ENCODE results near the gene ZDHHC9.

DNA sequence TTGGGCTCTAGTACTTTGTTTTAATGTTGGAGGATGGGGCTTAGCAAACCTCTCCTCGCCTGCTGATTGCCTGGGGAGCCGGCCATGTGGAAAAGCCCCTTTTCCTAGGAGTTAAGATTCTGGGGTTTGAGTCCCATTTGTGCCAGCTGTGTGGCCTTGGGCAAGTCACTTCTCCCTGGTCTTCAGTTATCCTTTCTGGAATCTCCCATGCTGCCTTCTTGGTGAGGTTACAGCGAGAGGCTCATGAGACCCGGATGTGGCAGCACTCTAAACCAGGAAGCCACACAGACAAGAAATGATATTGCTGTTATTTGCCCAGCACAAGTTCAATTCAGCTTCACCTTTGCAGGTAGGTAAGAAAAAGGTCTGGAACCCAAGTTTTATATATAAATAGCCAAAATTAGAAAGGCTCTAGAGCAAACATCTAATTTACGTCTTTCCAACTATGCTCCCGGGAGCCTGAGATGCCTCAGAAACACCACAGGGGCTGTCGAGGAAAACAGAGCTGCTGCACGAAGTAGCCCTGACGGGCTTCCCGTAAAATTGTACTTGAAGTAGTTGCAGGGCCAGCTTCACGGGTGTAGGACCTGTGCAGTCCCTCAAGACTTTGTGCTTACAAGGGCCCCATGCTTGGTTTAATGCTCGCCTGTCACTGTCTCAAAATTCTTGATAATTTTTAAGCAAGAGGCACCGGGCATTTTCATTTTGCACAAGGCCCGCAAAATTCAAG lies 72.3 kb downstream of the ZDHHC9 start:
- TF ChIP-seq TAF1 (IDR thresholded peaks at IDR 0.05; ENCODE audit: borderline replicate concordance, low read depth, low read length) (no peak), POLR2AphosphoS5 (IDR thresholded peaks at IDR 0.05; ENCODE audit: low read depth, low read length) (no peak)

Measured in GM12892 (cell line).